HEK293 (cell line): ENCODE results near the gene BLVRB.

Experiments used
- BCL11A ChIP-seq: fragments of 450-650 bp; formaldehyde crosslinking; IDR thresholded peaks from 2 replicates; pipeline ENCODE4 v1.5.1; 2016; ENCODE audit warnings: low read depth, missing biosample characterization, missing genetic modification characterization
- GLIS1 ChIP-seq: fragments of 450-650 bp; formaldehyde crosslinking; IDR thresholded peaks from 2 replicates; pipeline ENCODE4 v1.5.1; 2016; ENCODE audit warnings: missing biosample characterization, missing genetic modification characterization
- GLIS2 ChIP-seq: fragments of 450-650 bp; formaldehyde crosslinking; IDR thresholded peaks from 2 replicates; pipeline ENCODE4 v1.5.1; 2016; ENCODE audit warnings: missing biosample characterization, missing genetic modification characterization
- HIC1 ChIP-seq: fragments of 450-650 bp; formaldehyde crosslinking; IDR thresholded peaks from 2 replicates; pipeline ENCODE4 v1.5.1; 2016; ENCODE audit warnings: missing biosample characterization, missing genetic modification characterization
- MZF1 ChIP-seq: fragments of 450-650 bp; formaldehyde crosslinking; IDR thresholded peaks from 2 replicates; pipeline ENCODE4 v1.5.1; 2017; ENCODE audit warnings: missing biosample characterization, missing genetic modification characterization, borderline replicate concordance
- OSR2 ChIP-seq: fragments of 450-650 bp; formaldehyde crosslinking; IDR thresholded peaks from 2 replicates; pipeline ENCODE4 v1.5.1; 2016; ENCODE audit warnings: missing biosample characterization, missing genetic modification characterization
- PBX3 ChIP-seq: sonication (generic); formaldehyde crosslinking; IDR thresholded peaks from 2 replicates; pipeline ENCODE4 v1.8.1; 2022; ENCODE audit warnings: mild to moderate bottlenecking, moderate library complexity, missing genetic modification reagents
- SALL2 ChIP-seq: fragments of 450-650 bp; formaldehyde crosslinking; IDR thresholded peaks from 2 replicates; pipeline ENCODE4 v1.5.0; 2017; ENCODE audit warnings: missing biosample characterization, mild to moderate bottlenecking, missing genetic modification characterization, borderline replicate concordance
- WT1 ChIP-seq: fragments of 450-650 bp; formaldehyde crosslinking; IDR thresholded peaks from 2 replicates; pipeline ENCODE4 v1.5.1; 2016; ENCODE audit warnings: missing biosample characterization, missing genetic modification characterization
- YY1 ChIP-seq: fragments of 450-650 bp; formaldehyde crosslinking; IDR thresholded peaks from 2 replicates; pipeline ENCODE4 v1.5.1; 2018; ENCODE audit warnings: missing biosample characterization, missing genetic modification characterization
- ZBTB21 ChIP-seq: fragments of 450-650 bp; formaldehyde crosslinking; IDR thresholded peaks from 2 replicates; pipeline ENCODE4 v1.5.1; 2017; ENCODE audit warnings: missing biosample characterization, missing genetic modification characterization
- ZFP69B ChIP-seq: fragments of 450-650 bp; formaldehyde crosslinking; IDR thresholded peaks from 2 replicates; pipeline ENCODE4 v1.5.1; 2016; ENCODE audit warnings: missing biosample characterization, missing genetic modification characterization
- ZNF16 ChIP-seq: fragments of 450-650 bp; formaldehyde crosslinking; IDR thresholded peaks from 2 replicates; pipeline ENCODE4 v1.5.1; 2016; ENCODE audit warnings: low read depth, missing biosample characterization, missing genetic modification characterization
- ZNF175 ChIP-seq: fragments of 450-650 bp; formaldehyde crosslinking; IDR thresholded peaks from 2 replicates; pipeline ENCODE4 v1.5.1; 2016; ENCODE audit warnings: missing biosample characterization, missing genetic modification characterization
- ZNF19 ChIP-seq: fragments of 450-650 bp; formaldehyde crosslinking; IDR thresholded peaks from 2 replicates; pipeline ENCODE4; 2016; ENCODE audit warnings: missing biosample characterization, missing genetic modification characterization, low read depth
- ZNF24 ChIP-seq: fragments of 450-650 bp; formaldehyde crosslinking; IDR thresholded peaks from 2 replicates; pipeline ENCODE4 v1.5.1; 2016; ENCODE audit warnings: missing biosample characterization, missing genetic modification characterization
- ZNF266 ChIP-seq: fragments of 450-650 bp; formaldehyde crosslinking; IDR thresholded peaks from 2 replicates; pipeline ENCODE4 v1.5.1; 2016; ENCODE audit warnings: missing biosample characterization, missing genetic modification characterization, low read depth
- ZNF366 ChIP-seq: fragments of 450-650 bp; formaldehyde crosslinking; conservative IDR thresholded peaks from 2 replicates; pipeline ENCODE4 v1.5.1; 2016; ENCODE audit warnings: missing biosample characterization, missing genetic modification characterization
- ZNF404 ChIP-seq: fragments of 450-650 bp; formaldehyde crosslinking; IDR thresholded peaks from 2 replicates; pipeline ENCODE4 v1.5.1; 2017; ENCODE audit warnings: missing biosample characterization, missing genetic modification characterization
- ZNF510 ChIP-seq: fragments of 450-650 bp; formaldehyde crosslinking; IDR thresholded peaks from 2 replicates; pipeline ENCODE4 v1.5.1; 2018; ENCODE audit warnings: mild to moderate bottlenecking, missing genetic modification characterization, missing biosample characterization; ENCODE audit not compliant: insufficient replicate concordance
- ZNF514 ChIP-seq: fragments of 450-650 bp; formaldehyde crosslinking; IDR thresholded peaks from 2 replicates; pipeline ENCODE4 v1.5.1; 2016; ENCODE audit warnings: missing biosample characterization, missing genetic modification characterization
- ZNF518A ChIP-seq: fragments of 450-650 bp; formaldehyde crosslinking; conservative IDR thresholded peaks from 2 replicates; pipeline ENCODE4 v1.5.1; 2016; ENCODE audit warnings: low read depth, missing biosample characterization, missing genetic modification characterization
- ZNF580 ChIP-seq: fragments of 450-650 bp; formaldehyde crosslinking; IDR thresholded peaks from 2 replicates; pipeline ENCODE4 v1.5.1; 2016; ENCODE audit warnings: missing biosample characterization, missing genetic modification characterization
- ZNF624 ChIP-seq: fragments of 450-650 bp; formaldehyde crosslinking; IDR thresholded peaks from 2 replicates; pipeline ENCODE4 v1.5.1; 2017; ENCODE audit warnings: missing biosample characterization, missing genetic modification characterization
- ZNF629 ChIP-seq: fragments of 450-650 bp; formaldehyde crosslinking; IDR thresholded peaks from 2 replicates; pipeline ENCODE4 v1.5.1; 2017; ENCODE audit warnings: missing biosample characterization, missing genetic modification characterization
- ZNF660 ChIP-seq: fragments of 450-650 bp; IDR thresholded peaks from 2 replicates; pipeline ENCODE4 v1.5.1; 2018; ENCODE audit warnings: missing biosample characterization, mild to moderate bottlenecking, missing genetic modification characterization
- ZNF791 ChIP-seq: fragments of 450-650 bp; formaldehyde crosslinking; IDR thresholded peaks from 2 replicates; pipeline ENCODE4 v1.5.1; 2016; ENCODE audit warnings: missing biosample characterization, missing genetic modification characterization
- ZNF792 ChIP-seq: fragments of 450-650 bp; formaldehyde crosslinking; IDR thresholded peaks from 2 replicates; pipeline ENCODE4 v1.5.1; 2016; ENCODE audit warnings: missing biosample characterization, missing genetic modification characterization
- ZSCAN5A ChIP-seq: fragments of 450-650 bp; formaldehyde crosslinking; IDR thresholded peaks from 2 replicates; pipeline ENCODE4 v1.5.1; 2016; ENCODE audit warnings: missing biosample characterization, missing genetic modification characterization

The BLVRB gene

GRCh38 chr19:40420766-40421765 lies 44.5 kb downstream of the BLVRB start (continued):
- 0 out of 2 replicates have a peak, but pooled peaks have one; percentile 67 for TF ChIP-seq PBX3 (CRISPR knock-in tag)
- peak; percentile 87 for TF ChIP-seq ZNF629 (tag by site-specific recombination)
- peak; percentile 100 for TF ChIP-seq GLIS2 (tag by site-specific recombination)
- no peak for TF ChIP-seq ZNF16 (tag by site-specific recombination)
- TF ChIP-seq ZFP69B (tag by site-specific recombination) = peak; percentile 90
- TF ChIP-seq ZNF792 (tag by site-specific recombination) = no peak; the same call in 1 of the 2 replicates
- peak; percentile 46; the same call in 1 of the 2 replicates for TF ChIP-seq MZF1 (tag by site-specific recombination)
- TF ChIP-seq ZNF175 (tag by site-specific recombination) = no peak
- peak; percentile 66; the same call in 1 of the 2 replicates for TF ChIP-seq BCL11A (tag by site-specific recombination)
- peak; percentile 94 for TF ChIP-seq GLIS1
- no peak for TF ChIP-seq ZNF624 (tag by site-specific recombination)
- TF ChIP-seq ZBTB21 (tag by site-specific recombination) = peak; percentile 52; the same call in 1 of the 2 replicates
- 0 out of 2 replicates have a peak, but pooled peaks have one; percentile 13 for TF ChIP-seq ZNF518A
- peak; percentile 88 for TF ChIP-seq WT1 (tag by site-specific recombination)
- peak; percentile 71; the same call in 1 of the 2 replicates for TF ChIP-seq OSR2 (tag by site-specific recombination)
- 0 out of 2 replicates have a peak, but pooled peaks have one; percentile 10 for TF ChIP-seq ZNF404 (tag by site-specific recombination)
- TF ChIP-seq ZNF266 (tag by site-specific recombination) = peak; percentile 10; the same call in 1 of the 2 replicates
- TF ChIP-seq HIC1 (tag by site-specific recombination) = peak; percentile 99
- TF ChIP-seq ZNF19 (tag by site-specific recombination) = no peak
- no peak; the same call in 1 of the 2 replicates for TF ChIP-seq ZNF580 (tag by site-specific recombination)
- peak; percentile 73; the same call in 1 of the 2 replicates for TF ChIP-seq ZSCAN5A
- TF ChIP-seq ZNF366 (tag by site-specific recombination) = peak; percentile 43; the same call in 1 of the 2 replicates
- TF ChIP-seq ZNF510 (tag by site-specific recombination) = no peak
- no peak for TF ChIP-seq ZNF514 (tag by site-specific recombination)
- peak; percentile 76 for TF ChIP-seq ZNF660 (tag by site-specific recombination)
- TF ChIP-seq SALL2 (tag by site-specific recombination) = no peak; the same call in 1 of the 2 replicates
- no peak for TF ChIP-seq ZNF791 (tag by site-specific recombination)
- peak; percentile 77 for TF ChIP-seq ZNF24
- TF ChIP-seq YY1 (tag by site-specific recombination) = peak; percentile 67; the same call in 1 of the 2 replicates
